Ishikawa (cell line): Measurements from ENCODE around the gene ADPGK.

Experiments used
- CREB1 ChIP-seq: IDR thresholded peaks from 2 replicates; pipeline ENCODE4 v1.6.1; 2012; ENCODE audit warnings: low read depth
- EP300 ChIP-seq: IDR thresholded peaks from 2 replicates; pipeline ENCODE4 v1.6.1; 2012; ENCODE audit warnings: borderline replicate concordance
- TF ChIP-seq, protein P1 (sequence below): IDR thresholded peaks from 2 replicates; pipeline ENCODE4 v1.6.1; 2012; ENCODE audit warnings: low read depth, mild to moderate bottlenecking

DNA sequence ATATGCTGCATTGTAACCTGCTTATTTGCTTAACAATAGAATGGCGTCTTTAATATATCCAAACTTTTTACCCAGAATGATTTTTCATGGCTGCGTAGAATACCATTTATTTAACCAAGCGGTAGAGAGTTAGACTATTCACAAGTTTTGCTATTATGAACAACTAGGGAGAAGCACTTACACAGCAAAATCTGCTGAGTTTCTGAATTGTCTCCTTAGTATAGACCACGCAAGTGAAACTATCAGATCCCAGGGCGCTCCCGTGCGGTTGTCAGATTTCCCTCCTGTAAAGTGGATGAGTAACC lies 12.6 kb upstream of the ADPGK start:
- TF ChIP-seq, protein P1, sequence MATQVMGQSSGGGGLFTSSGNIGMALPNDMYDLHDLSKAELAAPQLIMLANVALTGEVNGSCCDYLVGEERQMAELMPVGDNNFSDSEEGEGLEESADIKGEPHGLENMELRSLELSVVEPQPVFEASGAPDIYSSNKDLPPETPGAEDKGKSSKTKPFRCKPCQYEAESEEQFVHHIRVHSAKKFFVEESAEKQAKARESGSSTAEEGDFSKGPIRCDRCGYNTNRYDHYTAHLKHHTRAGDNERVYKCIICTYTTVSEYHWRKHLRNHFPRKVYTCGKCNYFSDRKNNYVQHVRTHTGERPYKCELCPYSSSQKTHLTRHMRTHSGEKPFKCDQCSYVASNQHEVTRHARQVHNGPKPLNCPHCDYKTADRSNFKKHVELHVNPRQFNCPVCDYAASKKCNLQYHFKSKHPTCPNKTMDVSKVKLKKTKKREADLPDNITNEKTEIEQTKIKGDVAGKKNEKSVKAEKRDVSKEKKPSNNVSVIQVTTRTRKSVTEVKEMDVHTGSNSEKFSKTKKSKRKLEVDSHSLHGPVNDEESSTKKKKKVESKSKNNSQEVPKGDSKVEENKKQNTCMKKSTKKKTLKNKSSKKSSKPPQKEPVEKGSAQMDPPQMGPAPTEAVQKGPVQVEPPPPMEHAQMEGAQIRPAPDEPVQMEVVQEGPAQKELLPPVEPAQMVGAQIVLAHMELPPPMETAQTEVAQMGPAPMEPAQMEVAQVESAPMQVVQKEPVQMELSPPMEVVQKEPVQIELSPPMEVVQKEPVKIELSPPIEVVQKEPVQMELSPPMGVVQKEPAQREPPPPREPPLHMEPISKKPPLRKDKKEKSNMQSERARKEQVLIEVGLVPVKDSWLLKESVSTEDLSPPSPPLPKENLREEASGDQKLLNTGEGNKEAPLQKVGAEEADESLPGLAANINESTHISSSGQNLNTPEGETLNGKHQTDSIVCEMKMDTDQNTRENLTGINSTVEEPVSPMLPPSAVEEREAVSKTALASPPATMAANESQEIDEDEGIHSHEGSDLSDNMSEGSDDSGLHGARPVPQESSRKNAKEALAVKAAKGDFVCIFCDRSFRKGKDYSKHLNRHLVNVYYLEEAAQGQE: no peak
- no peak for TF ChIP-seq CREB1
- no peak for TF ChIP-seq EP300
